Stimulated activated CD4-positive, alpha-beta T cell treated with anti-CD3 and anti-CD28 coated beads, TNF-alpha, amount 100 ng/mL, for 4 hours (primary cell): ENCODE measurements around the gene OLFML3.

Experiments used
- DNase-seq, 3 experiments: peaks; one replicate each; pipeline ENCODE4 v3.0.0-alpha.2; 2020; ENCODE audit warnings: low read depth in 3 of 3

Gene OLFML3

GRCh38 chr1:114025609-114026401 is 46.5 kb downstream of the OLFML3 start:
- DNase-seq = no peak

- no peak for DNase-seq
Measured at GRCh38 chr1:114026797-114027196, 47.5 kb downstream of the OLFML3 start.
